Loucy (cell line): ENCODE results near the gene TEAD3.

ENCODE experiments used
- H2AFZ ChIP-seq: fragments of 200-600 bp; sonication (generic); 2 replicates; pipeline ENCODE4 v1.6.0; 2016; ENCODE audit warnings: antibody characterized with exemption, mild to moderate bottlenecking, low read length, moderate library complexity
- H3F3A ChIP-seq: fragments of 200-600 bp; 2 replicates; pipeline ENCODE4 v1.6.0; 2016; ENCODE audit warnings: antibody characterized with exemption, low read depth, mild to moderate bottlenecking
- H3K27me3 ChIP-seq: fragments of 200-600 bp; sonication (generic); 2 replicates; pipeline ENCODE4 v1.6.1; 2014; ENCODE audit warnings: low read length, mild to moderate bottlenecking; ENCODE audit not compliant: insufficient read depth, poor library complexity, severe bottlenecking
- H3K36me3 ChIP-seq: fragments of 200-600 bp; sonication (generic); 2 replicates; pipeline ENCODE4 v1.6.1; 2016; ENCODE audit warnings: low read length; ENCODE audit not compliant: insufficient read depth
- H3K4me1 ChIP-seq: fragments of 200-600 bp; sonication (generic); 2 replicates; pipeline ENCODE4 v1.5.1; 2014; ENCODE audit warnings: low read length, mild to moderate bottlenecking; ENCODE audit not compliant: insufficient read depth, poor library complexity, severe bottlenecking
- H3K4me2 ChIP-seq: fragments of 200-600 bp; sonication (generic); 2 replicates; pipeline ENCODE4 v1.6.0; 2014; ENCODE audit warnings: antibody characterized with exemption, low read length, low read depth, mild to moderate bottlenecking; ENCODE audit not compliant: poor library complexity, severe bottlenecking
- H3K4me3 ChIP-seq: fragments of 200-600 bp; sonication (generic); 2 replicates; pipeline ENCODE4 v1.5.1; 2014; ENCODE audit warnings: low read length, mild to moderate bottlenecking, mixed read lengths; ENCODE audit not compliant: poor library complexity, severe bottlenecking
- H3K79me2 ChIP-seq: fragments of 200-600 bp; sonication (generic); 2 replicates; pipeline ENCODE4 v1.6.1; 2014; ENCODE audit warnings: low read length; ENCODE audit not compliant: insufficient read depth
- H3K9ac ChIP-seq: fragments of 200-600 bp; sonication (generic); 2 replicates; pipeline ENCODE4 v1.6.0; 2014; ENCODE audit warnings: mild to moderate bottlenecking, low read depth, low read length, moderate library complexity; ENCODE audit not compliant: poor library complexity, severe bottlenecking
- H3K9me2 ChIP-seq: fragments of 200-600 bp; sonication (generic); replicated peaks from 2 replicates; pipeline ENCODE4 v1.6.1; 2016; ENCODE audit warnings: low read depth, low read length, mixed read lengths
- H3K9me3 ChIP-seq: fragments of 200-600 bp; sonication (generic); 2 replicates; pipeline ENCODE4 v1.6.1; 2014; ENCODE audit warnings: mild to moderate bottlenecking, antibody characterized with exemption, low read length, low read depth; ENCODE audit not compliant: insufficient read depth
- H4K20me1 ChIP-seq: fragments of 200-600 bp; sonication (generic); 2 replicates; pipeline ENCODE4 v1.6.0; 2014; ENCODE audit warnings: antibody characterized with exemption, low read length, mild to moderate bottlenecking; ENCODE audit not compliant: insufficient read depth, poor library complexity, severe bottlenecking
- EZH2phosphoT487 ChIP-seq: fragments of 200-600 bp; IDR thresholded peaks from 2 replicates; pipeline ENCODE4 v1.6.1; 2018; ENCODE audit warnings: antibody characterized with exemption, mild to moderate bottlenecking, moderate library complexity, borderline replicate concordance
- TF ChIP-seq, protein P1 (sequence below): fragments of 200-600 bp; sonication (generic); conservative IDR thresholded peaks from 2 replicates; pipeline ENCODE4 v1.5.1; 2014; ENCODE audit warnings: mild to moderate bottlenecking, antibody characterized with exemption, low read length

The TEAD3 gene

GRCh38 chr6:35461270-35461669 is 35.6 kb downstream of the TEAD3 start:
- no peak overlapping the region for H3K4me2 ChIP-seq
- H3K9me2 ChIP-seq: no peaks in the 10 kb centered on the region
- no peaks in the 10 kb centered on the region for H4K20me1 ChIP-seq
- TF ChIP-seq EZH2phosphoT487: no peak
- TF ChIP-seq, protein P1, sequence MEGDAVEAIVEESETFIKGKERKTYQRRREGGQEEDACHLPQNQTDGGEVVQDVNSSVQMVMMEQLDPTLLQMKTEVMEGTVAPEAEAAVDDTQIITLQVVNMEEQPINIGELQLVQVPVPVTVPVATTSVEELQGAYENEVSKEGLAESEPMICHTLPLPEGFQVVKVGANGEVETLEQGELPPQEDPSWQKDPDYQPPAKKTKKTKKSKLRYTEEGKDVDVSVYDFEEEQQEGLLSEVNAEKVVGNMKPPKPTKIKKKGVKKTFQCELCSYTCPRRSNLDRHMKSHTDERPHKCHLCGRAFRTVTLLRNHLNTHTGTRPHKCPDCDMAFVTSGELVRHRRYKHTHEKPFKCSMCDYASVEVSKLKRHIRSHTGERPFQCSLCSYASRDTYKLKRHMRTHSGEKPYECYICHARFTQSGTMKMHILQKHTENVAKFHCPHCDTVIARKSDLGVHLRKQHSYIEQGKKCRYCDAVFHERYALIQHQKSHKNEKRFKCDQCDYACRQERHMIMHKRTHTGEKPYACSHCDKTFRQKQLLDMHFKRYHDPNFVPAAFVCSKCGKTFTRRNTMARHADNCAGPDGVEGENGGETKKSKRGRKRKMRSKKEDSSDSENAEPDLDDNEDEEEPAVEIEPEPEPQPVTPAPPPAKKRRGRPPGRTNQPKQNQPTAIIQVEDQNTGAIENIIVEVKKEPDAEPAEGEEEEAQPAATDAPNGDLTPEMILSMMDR: no peak
- H3K4me3 ChIP-seq: no peak overlapping the region
- no peaks in the 10 kb centered on the region; the same call in 1 of the 2 replicates for H3K36me3 ChIP-seq
- H3K9ac ChIP-seq: no peak overlapping the region
- H3K27me3 ChIP-seq: no peaks in the 10 kb centered on the region
- H3F3A ChIP-seq: no peaks in the 10 kb centered on the region
- no peaks in the 10 kb centered on the region for H3K4me1 ChIP-seq
- H3K79me2 ChIP-seq: peaks cover 6% of the 10 kb centered on the region; the same call in 1 of the 2 replicates
- no peaks in the 10 kb centered on the region for H3K9me3 ChIP-seq
- H2AFZ ChIP-seq: no peak overlapping the region

DNA sequence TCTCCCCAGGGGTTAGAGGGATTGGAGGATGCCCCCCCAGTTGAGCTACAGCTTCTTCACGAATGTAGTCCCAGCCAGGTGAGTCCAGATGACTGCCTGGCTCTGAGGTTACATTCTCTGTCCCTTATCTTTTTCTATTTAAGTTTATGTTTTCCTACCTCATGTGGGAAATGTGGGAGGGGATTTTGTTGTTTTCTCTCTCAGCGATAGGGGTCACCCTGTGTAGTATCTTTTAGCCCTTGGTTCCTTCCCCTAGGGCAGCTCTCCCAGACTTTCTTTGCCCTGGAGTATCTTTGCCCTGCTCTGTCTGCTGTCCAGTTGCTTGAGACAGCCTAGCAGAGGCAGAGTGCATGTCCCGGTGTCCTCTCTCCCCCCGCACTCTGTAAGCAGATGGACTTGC is 39.0 kb downstream of the TEAD3 start:
- no peaks in the 10 kb centered on the region for H3K9me2 ChIP-seq
- no peak overlapping the region for H3K4me2 ChIP-seq
- H2AFZ ChIP-seq: no peak overlapping the region
- H3F3A ChIP-seq: no peaks in the 10 kb centered on the region
- H3K27me3 ChIP-seq: no peaks in the 10 kb centered on the region
- no peak overlapping the region for H3K4me3 ChIP-seq
- no peaks in the 10 kb centered on the region for H3K9me3 ChIP-seq
- no peaks in the 10 kb centered on the region; the same call in 1 of the 2 replicates for H3K36me3 ChIP-seq
- TF ChIP-seq, protein P1: no peak
- TF ChIP-seq EZH2phosphoT487: no peak
- peak overlapping the region; percentile 5 for H3K9ac ChIP-seq
- peaks cover 10% of the 10 kb centered on the region for H4K20me1 ChIP-seq
- H3K79me2 ChIP-seq: peaks cover 27% of the 10 kb centered on the region
- peaks cover 19% of the 10 kb centered on the region for H3K4me1 ChIP-seq

DNA sequence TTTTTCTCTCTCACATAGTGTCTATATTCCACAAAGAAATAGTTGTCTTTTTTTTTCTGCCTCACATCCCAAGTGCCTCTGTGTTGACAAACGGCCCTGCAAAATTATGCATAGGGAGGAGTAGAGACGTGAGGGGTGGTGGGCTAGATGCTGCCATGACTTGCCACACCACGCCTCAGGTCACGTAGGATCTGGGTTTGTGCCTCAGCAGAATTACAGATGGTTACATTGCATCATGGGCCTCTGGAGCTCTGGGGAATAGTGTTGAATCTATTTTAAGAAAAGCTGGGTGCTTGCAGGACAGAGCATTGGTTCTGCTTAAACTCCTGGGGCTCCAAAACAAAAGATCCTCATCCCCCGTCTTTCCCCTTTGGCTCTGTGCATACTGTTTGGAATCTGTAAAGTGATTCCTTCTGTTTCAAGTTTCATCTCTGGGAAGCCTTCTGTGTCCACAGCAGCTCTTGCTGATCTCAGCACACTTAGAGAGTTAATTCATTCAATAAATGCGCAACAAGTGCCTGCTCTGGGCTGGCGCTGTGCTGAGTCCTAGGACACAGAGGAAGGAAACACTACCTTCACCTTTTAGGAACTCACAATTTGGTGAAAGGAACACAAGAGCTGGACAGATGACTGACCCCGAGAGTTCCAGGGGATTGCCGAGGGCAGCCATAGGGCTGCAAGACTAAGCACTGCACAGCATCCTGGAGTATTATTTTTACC is 42.3 kb downstream of the TEAD3 start:
- H3K27me3 ChIP-seq: no peaks in the 10 kb centered on the region
- no peak overlapping the region for H2AFZ ChIP-seq
- peak overlapping the region; percentile 99 for H3K4me2 ChIP-seq
- H3K9ac ChIP-seq: peak overlapping the region; percentile 80
- H3K4me3 ChIP-seq: peak overlapping the region; percentile 85
- no peaks in the 10 kb centered on the region for H3K9me2 ChIP-seq
- no peaks in the 10 kb centered on the region for H3K36me3 ChIP-seq
- H3F3A ChIP-seq: no peaks in the 10 kb centered on the region
- peaks cover 28% of the 10 kb centered on the region for H3K4me1 ChIP-seq
- H3K79me2 ChIP-seq: peaks cover 33% of the 10 kb centered on the region
- no peaks in the 10 kb centered on the region for H3K9me3 ChIP-seq
- TF ChIP-seq, protein P1: no peak
- TF ChIP-seq EZH2phosphoT487: no peak
- peaks cover 14% of the 10 kb centered on the region for H4K20me1 ChIP-seq
